T-helper 1 cell treated with Interleukin-12 subunit alpha and Interleukin-12 subunit beta and Interleukin-4 antibody, amounts not matched to agents 30 ng/mL and 1 ng/mL, for 36 hours (primary cell): ENCODE measurements around the gene USP8. TPM values are rescaled to one million over a fixed set of nuclear protein-coding genes. Genes with fewer than 3 reads are reported as not detected.

Experiments used
- intact Hi-C: fragments of 100-400 bp; cut with micrococcal nuclease; formaldehyde crosslinking; loops from one replicate; pipeline ENCODE4 v1.15.1; 2024
- total RNA-seq: library from RNA; stranded (reverse); gene quantifications from 2 replicates; pipeline ENCODE4 v1.2.3, GENCODE V29; 2022

The USP8 gene
- total RNA-seq, 1 donor from 2014 or later, result 68.9 TPM

DNA sequence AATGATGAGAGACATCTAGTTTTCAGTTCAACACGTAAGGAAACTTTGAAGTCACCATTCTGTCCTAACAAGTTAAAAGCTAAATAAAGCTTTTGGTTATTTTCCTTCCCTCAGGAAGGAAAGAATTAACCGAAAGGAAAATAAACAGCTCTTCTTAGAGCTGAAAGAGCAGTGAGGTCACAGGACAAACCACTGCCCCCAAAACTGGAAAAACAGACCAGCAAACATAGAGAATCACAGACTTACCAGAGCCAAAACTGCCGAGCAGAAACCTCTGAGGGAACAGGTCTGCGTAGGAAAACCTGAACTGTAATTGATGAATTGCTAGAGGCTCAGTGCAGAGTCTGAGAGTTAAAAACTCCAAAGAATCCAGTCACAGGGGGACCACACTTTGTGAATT lies 107.6 kb downstream of the USP8 start:
- intact Hi-C loops, result no loop called here

DNA sequence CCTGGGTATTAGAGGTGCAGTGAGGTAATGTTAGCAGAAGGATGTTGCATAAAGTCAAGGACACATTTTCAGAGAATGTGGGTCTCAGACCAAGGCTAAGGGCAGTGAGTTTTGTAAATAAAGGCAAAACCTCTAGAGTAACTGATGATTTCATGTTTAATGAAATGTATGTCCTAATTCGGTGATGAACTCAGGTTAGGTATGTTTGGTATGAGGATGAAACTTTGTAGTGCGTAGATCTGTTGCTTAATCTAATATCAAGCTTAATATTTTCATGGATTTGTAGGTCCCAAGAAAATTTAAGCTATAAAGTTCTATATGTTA lies 118.6 kb downstream of the USP8 start:
- intact Hi-C loops, result no loop called here

DNA sequence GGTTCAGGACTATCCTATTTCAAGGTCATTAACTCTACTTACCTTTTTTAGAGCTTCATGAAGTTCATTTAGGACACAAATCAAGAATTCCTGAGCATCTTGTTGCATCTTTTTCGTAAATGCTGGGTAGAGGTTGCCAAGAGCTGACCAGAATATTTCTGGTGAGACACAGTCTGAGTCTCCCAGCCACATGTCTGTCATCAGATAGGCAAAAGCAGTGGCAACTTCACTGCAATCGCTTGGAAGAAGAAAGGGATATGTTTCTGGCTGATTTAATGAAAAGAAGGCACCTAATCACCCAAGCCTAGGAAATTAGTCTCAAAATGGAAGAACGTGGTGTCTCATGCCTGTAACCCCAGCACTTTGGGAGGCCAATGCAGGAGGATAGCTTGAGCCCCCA lies 119.4 kb downstream of the USP8 start:
- intact Hi-C loops, result no loop called here

DNA sequence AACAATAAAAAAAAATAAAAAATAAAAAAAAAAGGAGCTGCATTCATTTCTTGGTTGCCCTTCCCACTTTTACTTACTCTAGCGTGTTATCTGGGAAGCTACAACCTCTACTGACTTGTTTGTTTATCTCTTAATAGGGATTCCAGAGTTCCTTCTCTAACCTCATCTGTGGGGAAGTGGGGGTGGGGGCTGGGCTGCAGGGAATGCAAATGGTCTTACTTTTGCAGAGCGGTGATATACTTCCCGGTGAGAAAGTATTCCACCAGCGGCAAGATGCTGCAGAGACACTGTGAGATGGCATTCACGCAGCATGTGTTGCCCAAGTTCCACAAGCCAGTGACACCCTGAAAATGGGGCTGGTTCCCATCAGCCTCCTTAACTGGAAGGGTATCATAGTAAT lies 120.2 kb downstream of the USP8 start:
- intact Hi-C loops, result no loop called here

DNA sequence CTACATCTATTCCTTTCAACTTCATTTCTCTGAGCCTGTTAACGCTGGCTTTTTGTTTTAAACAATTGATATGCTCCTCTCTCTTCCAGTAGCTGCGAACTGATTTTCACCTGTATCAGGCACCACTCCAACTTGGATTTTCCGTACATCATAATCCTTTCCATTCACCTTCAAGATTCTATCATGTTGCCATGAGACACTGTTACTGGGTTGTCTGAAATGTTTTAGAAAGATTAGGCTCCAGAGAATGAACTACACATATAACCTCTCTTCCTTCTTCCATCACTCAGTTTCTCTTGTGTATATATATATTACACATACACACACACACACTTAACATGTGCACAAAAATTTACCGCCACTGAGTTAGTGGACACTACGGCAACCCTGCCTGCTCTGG lies 122.4 kb downstream of the USP8 start, which contains the start of gene USP50:
TSS of gene USP50 (minus strand) at position 101 of the 400 bp plus-strand sequence. CDS start 141 bp downstream, outside the sequence.
- intact Hi-C loops, result no loop called here

DNA sequence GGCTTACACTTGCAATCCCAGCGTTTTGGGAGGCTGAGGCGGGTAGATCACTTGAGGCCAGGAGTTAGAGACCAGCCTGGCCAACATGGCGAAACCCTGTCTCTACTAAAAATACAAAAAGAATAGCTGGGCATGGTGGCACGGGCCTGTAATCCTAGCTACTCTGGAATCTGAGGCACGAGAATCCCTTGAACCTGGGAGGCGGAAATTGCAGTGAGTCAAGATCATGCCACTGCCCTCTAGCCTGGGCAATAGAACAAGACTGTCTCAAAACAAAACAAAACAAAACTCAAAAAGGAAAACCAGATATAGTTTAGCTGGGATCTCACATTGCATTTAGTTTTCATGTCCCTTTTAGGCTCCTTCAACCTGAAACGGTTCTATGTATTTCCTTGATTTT lies 125.1 kb downstream of the USP8 start:
- intact Hi-C loops, result no loop called here

DNA sequence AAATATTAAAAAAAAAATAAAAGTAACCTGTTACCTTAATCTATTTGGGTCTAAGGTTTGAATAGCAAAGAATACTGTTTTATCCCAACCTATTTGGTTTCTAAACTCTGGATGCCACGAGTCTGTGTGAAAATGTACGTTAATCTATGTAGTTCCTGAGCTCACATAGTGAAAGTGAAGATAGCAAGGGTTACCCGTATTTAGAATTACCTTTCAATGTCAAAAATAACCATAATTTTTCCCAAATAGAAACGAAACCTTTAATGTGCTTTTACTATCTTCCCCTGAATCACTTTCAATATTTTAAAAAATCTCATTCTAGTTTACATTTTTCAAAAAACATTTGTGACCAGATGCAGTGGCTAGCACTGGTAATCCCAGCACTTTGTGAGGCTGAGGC lies 128.0 kb downstream of the USP8 start:
- intact Hi-C loops, result loop anchor here (10.0 kb wide), 1 partner anchor 57 kb away; no protein-coding TSS in a partner anchor

DNA sequence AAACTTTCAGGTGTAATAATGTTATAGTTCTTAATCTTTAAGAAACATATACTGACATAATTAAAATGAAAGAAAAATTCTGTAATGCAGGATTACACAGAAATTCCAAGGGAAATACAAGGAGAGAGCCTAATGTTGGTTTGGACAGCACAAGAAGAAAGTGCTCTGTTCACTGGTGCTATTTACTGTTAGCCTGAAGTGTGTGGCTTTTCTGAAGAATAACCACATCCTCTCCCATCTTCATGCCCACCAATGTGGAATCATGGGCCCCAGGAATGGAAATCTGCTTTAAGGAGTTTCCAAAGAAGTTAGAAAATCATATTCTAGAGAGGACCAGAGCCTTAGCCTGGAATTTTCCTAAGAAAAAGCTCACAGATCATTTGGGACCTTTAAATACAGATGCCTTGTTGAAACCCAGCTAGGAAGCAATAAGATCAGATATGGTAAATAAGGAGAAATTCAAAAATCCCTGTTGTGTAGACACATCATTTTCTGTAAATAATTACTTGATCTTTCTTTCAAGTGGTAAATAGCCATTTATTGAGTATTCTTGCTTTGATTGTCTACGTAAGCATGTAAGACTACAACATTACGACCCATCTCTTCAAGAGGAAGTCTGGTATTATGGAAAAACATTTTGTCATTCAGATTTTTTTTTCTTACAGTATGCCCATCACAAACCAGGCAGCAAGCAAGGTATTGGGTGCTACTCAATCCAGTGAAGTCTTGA lies 132.6 kb downstream of the USP8 start:
- intact Hi-C loops, result loop anchor here (10.0 kb wide), 1 partner anchor 62 kb away; no protein-coding TSS in a partner anchor

DNA sequence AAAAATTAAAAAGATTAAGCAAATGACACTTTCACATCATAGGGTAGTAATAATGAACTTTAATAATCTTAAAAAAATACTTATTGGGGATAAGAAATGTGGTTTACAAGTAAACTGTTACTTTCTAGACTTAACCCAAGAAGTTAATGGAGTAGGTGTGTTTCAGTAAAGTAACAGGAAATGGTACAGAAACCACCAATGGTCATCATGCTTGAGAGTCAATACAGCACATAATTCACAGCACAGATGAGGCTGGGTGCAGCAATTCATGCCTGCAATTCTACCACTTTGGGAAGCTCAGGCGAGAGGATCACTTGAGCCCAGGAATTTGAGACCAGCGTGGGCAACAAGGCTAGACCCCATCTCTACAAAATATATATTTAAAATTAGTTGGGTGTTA lies 133.8 kb downstream of the USP8 start:
- intact Hi-C loops, result loop anchor here (10.0 kb wide), 1 partner anchor 63 kb away; no protein-coding TSS in a partner anchor

DNA sequence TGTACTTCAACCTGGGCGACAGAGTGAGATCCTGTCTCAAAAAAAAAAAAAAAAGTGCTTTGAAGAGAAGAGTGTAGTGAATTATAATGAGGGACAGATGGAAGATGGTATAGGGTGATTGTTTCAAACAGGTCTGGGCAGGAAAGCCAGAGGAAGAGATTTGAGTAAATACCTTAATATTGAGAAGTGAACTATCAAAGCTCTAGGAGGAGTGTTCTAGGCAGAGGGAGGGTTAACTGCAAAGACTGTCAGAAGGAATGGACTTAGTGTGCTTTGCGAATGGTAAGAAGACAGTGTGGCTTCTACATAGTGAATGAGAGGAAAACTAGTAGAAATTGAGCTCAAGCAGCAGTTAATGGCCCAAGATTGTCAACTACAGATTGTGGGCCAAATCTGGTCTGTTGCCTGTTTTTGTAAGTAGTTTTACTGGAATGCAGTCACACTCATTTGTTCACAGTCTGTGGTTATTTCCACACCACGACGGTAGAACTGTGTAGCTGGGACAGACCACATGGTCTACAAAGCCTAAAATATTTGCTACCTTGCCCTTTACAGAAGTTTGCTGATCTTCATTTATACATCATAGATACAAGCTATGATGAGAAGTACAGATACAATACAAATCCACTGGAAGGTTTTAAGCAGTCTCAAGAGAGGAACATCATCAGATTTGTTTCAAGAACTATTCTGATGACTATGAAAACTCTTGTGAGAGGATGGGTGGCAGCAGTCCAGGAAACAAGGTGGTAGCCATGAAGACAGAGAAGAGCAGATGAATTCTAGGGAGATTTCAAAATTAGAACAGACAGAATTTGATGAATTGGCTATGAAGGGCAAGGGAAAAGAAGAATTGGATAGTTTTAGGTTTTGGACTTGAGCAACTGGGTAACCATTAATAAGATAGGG lies 138.8 kb downstream of the USP8 start:
- intact Hi-C loops, result loop anchor here (5.0 to 10.0 kb wide), 2 partner anchors 54 to 322 kb away; no protein-coding TSS in a partner anchor

DNA sequence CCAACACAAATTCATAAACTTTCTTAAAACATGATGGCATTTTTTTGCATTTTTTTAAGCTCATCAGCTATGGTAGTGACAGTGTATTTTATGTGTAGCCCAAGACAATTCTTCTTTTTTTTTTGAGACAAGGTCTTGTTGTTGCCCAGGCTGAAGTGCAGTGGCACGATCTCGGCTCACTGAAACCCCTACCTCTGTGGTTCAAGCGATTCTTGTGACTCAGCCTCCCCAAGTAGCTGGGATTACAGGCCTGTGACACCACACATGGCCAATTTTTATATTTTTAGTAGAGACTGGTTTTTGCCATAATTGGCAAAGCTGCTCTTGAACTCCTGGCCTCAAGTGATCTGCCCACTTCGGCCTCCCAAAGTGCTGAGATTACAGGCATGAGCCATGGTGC lies 139.6 kb downstream of the USP8 start:
- intact Hi-C loops, result loop anchor here (5.0 to 10.0 kb wide), 2 partner anchors 54 to 321 kb away; no protein-coding TSS in a partner anchor

Other genes with a start within 250 kb of the USP8 start
- gene SLC27A2, start 242.2 kb upstream of the USP8 start, total RNA-seq, result 44.6 and 45.3 TPM in 2 replicates
- 0.20 and 0.61 TPM in 2 replicates for gene HDC, start 158.7 kb upstream of the USP8 start, total RNA-seq
- gene GABPB1, start 69.2 kb upstream of the USP8 start, total RNA-seq, result 50.4 and 50.8 TPM in 2 replicates
- 0.66 TPM in 1 of 2 replicates, not detected in the other for gene USP50, start 122.3 kb downstream of the USP8 start, total RNA-seq